ENCODE measurements around the gene JRKL. TPM values are rescaled to one million over a fixed set of nuclear protein-coding genes. Genes with fewer than 3 reads are reported as not detected.

JRKL gene
- total and polyA plus RNA-seq, 2 donors from 2014 or later, result 4.6 to 12.5 TPM

DNA sequence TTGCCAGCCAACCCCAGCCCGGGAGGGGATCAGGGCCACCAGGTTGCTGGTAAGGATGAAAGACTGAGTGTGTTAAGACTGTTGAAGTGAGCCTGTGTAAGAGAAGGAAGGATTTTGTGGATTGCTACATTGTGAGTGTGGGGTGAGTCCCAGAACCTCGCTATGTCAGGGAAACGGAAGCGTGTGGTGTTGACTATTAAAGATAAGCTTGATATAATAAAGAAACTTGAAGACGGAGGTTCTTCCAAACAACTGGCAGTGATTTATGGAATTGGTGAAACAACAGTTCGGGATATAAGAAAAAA, 627 bp downstream of the JRKL start:
- H3K36me3 ChIP-seq (ENCODE audit: control insufficient read depth in 2 of 3, insufficient read depth in 3 of 3, low read length in 3 of 3), result no peaks in the 10 kb centered on the region
- DNase-seq, result no peak
- intact Hi-C loops (cut with DNase I), result no loop called here

DNA sequence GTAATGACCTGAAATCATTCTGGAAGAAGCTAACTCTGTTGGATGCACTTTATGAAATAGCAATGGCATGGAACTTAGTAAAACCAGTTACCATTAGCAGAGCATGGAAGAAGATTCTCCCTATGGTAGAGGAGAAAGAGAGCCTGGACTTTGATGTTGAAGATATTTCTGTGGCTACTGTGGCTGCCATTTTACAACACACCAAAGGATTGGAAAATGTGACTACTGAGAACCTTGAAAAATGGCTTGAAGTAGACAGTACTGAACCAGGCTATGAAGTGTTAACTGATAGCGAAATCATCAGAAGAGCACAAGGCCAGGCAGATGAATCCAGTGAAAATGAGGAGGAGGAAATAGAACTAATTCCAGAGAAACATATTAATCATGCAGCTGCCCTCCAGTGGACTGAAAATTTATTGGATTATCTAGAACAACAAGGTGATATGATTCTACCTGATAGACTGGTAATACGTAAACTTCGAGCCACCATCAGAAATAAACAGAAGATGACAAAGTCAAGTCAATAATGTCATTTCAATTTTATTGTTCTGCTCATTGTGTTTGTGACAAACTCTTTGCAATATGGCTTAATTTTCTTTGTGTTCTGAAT, 2.0 kb downstream of the JRKL start:
- no peak for FAIRE-seq

More for the DNA sequence above, 627 bp downstream of the JRKL start:
- TF ChIP-seq, protein P1, sequence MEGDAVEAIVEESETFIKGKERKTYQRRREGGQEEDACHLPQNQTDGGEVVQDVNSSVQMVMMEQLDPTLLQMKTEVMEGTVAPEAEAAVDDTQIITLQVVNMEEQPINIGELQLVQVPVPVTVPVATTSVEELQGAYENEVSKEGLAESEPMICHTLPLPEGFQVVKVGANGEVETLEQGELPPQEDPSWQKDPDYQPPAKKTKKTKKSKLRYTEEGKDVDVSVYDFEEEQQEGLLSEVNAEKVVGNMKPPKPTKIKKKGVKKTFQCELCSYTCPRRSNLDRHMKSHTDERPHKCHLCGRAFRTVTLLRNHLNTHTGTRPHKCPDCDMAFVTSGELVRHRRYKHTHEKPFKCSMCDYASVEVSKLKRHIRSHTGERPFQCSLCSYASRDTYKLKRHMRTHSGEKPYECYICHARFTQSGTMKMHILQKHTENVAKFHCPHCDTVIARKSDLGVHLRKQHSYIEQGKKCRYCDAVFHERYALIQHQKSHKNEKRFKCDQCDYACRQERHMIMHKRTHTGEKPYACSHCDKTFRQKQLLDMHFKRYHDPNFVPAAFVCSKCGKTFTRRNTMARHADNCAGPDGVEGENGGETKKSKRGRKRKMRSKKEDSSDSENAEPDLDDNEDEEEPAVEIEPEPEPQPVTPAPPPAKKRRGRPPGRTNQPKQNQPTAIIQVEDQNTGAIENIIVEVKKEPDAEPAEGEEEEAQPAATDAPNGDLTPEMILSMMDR (IDR thresholded peaks at IDR 0.05; ENCODE audit: borderline replicate concordance, extremely low read depth, insufficient read depth), result no peak
- Histone ChIP-seq H3K27ac (ENCODE audit: low read depth in 2 of 2, low read length in 2 of 2) (peak overlapping the region; percentile 81 to 92), H3K9me3 (ENCODE audit: control insufficient read depth in 2 of 3, insufficient read depth in 1 of 3, low read length in 3 of 3) (no peaks in the 10 kb centered on the region), H3K27me3 (ENCODE audit: control insufficient read depth, insufficient read depth, low read length) (no peaks in the 10 kb centered on the region), H3K4me3 (ENCODE audit: low read length in 3 of 3) (peak overlapping the region; percentile 83 to 93 (median 92)), H3K9ac (ENCODE audit: low read length in 3 of 3) (peak overlapping the region; percentile 52 to 85 (median 81)), H3K4me1 (ENCODE audit: control insufficient read depth in 2 of 3, insufficient read depth in 2 of 3, low read depth in 1 of 3, low read length in 3 of 3) (peaks cover 0 to 5% (median 3%) of the 10 kb centered on the region in 3 donors)
- no peak for FAIRE-seq

DNA sequence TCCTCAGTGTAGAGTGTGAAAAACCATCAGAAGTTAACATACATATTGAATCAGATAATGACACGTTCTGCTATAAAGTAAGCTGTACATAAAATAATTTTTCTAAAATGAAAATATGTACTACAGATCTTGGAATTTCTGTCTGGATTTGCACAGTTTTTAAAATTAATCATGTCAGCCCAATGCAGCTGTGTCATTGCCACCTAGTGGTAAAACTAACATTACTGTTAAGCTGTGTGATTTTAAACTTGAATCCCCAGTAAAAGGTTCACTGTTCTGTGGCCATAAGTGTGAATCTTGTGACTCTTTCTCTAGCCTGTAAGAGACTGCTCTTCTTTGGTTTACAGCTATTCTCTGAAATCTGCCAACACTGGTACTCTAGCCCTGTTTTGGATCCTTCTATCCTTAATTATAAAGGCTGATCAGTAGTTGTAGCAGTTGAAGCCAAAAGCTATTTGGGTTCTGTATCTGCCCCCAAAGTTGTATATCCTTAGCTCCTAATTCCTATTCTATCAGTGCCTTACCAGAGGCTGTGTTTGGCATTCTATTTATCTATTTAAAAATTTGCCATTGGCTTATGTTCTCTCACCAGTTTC, 4.0 kb downstream of the JRKL start:
- DNase-seq, result peak in 2 of 5 donors; percentile 59 to 63
- intact Hi-C loops (cut with DNase I), result no loop called here
- H3K27ac ChIP-seq (ENCODE audit: low read depth in 2 of 2, low read length in 2 of 2), result no peak overlapping the region
- H3K9me3 ChIP-seq (ENCODE audit: control insufficient read depth in 2 of 3, insufficient read depth in 1 of 3, low read length in 3 of 3), result no peaks in the 10 kb centered on the region
- no peak overlapping the region for H3K9ac ChIP-seq (ENCODE audit: low read length in 3 of 3)
- no peak for FAIRE-seq
- H3K27me3 ChIP-seq (ENCODE audit: control insufficient read depth, insufficient read depth, low read length), result no peaks in the 10 kb centered on the region
- no peak overlapping the region for H3K4me3 ChIP-seq (ENCODE audit: low read length in 3 of 3)
- no peaks in the 10 kb centered on the region for H3K36me3 ChIP-seq (ENCODE audit: control insufficient read depth in 2 of 3, insufficient read depth in 3 of 3, low read length in 3 of 3)
- TF ChIP-seq, protein P1 (IDR thresholded peaks at IDR 0.05; ENCODE audit: borderline replicate concordance, extremely low read depth, insufficient read depth), result peak; percentile 81
- H3K4me1 ChIP-seq (ENCODE audit: control insufficient read depth in 2 of 3, insufficient read depth in 2 of 3, low read depth in 1 of 3, low read length in 3 of 3), result peaks cover 0 to 3% (median 0%) of the 10 kb centered on the region in 3 donors

More for the DNA sequence above, 2.0 kb downstream of the JRKL start:
- intact Hi-C loops (cut with DNase I), result no loop called here
- Histone ChIP-seq H3K36me3 (ENCODE audit: control insufficient read depth in 2 of 3, insufficient read depth in 3 of 3, low read length in 3 of 3) (no peaks in the 10 kb centered on the region), H3K9me3 (ENCODE audit: control insufficient read depth in 2 of 3, insufficient read depth in 1 of 3, low read length in 3 of 3) (no peaks in the 10 kb centered on the region), H3K9ac (ENCODE audit: low read length in 3 of 3) (no peak overlapping the region), H3K4me3 (ENCODE audit: low read length in 3 of 3) (no peak overlapping the region), H3K27ac (ENCODE audit: low read depth in 2 of 2, low read length in 2 of 2) (no peak overlapping the region), H3K4me1 (ENCODE audit: control insufficient read depth in 2 of 3, insufficient read depth in 2 of 3, low read depth in 1 of 3, low read length in 3 of 3) (peaks cover 0 to 5% (median 3%) of the 10 kb centered on the region in 3 donors), H3K27me3 (ENCODE audit: control insufficient read depth, insufficient read depth, low read length) (no peaks in the 10 kb centered on the region)
- TF ChIP-seq, protein P1 (IDR thresholded peaks at IDR 0.05; ENCODE audit: borderline replicate concordance, extremely low read depth, insufficient read depth), result no peak
- DNase-seq, result no peak
